Testis (tissue), 2 donors: ENCODE results near the gene CDH2.

ENCODE experiments used
- POLR2A ChIP-seq: fragments of 450-650 bp; IDR thresholded peaks from one replicate; pipeline ENCODE4 v1.6.1; 2017; ENCODE audit warnings: antibody characterized with exemption, mild to moderate bottlenecking, moderate library complexity
- TF ChIP-seq, protein P1 (sequence below), 3 experiments: fragments of 450-650 bp in 2 of 3; fragments of 200-600 bp in 1 of 3; sonication (generic) in 1 of 3; IDR thresholded peaks; one replicate each; pipeline ENCODE4 v1.5.1; 2016 to 2019; ENCODE audit warnings: antibody characterized with exemption in 3 of 3, mild to moderate bottlenecking in 2 of 3, moderate library complexity in 1 of 3

DNA sequence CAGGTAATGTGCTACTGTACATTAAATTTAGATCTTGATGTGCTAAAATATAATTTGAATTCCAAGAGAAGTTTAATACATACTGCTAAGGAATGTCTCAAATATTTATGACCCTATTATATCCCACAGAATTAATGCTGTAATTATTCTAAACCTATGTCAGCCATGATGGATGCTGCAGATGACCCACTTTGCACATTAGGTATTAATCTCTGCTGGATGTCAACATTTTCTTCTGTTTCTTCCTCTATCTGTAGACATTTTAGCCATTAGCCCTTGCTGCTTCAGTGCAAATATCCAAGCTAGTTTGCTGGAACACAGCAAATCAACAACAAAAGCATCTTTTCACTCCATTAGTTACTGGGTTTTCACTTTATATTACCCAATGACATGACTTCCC lies 164.6 kb downstream of the CDH2 start:
- TF ChIP-seq, protein P1, sequence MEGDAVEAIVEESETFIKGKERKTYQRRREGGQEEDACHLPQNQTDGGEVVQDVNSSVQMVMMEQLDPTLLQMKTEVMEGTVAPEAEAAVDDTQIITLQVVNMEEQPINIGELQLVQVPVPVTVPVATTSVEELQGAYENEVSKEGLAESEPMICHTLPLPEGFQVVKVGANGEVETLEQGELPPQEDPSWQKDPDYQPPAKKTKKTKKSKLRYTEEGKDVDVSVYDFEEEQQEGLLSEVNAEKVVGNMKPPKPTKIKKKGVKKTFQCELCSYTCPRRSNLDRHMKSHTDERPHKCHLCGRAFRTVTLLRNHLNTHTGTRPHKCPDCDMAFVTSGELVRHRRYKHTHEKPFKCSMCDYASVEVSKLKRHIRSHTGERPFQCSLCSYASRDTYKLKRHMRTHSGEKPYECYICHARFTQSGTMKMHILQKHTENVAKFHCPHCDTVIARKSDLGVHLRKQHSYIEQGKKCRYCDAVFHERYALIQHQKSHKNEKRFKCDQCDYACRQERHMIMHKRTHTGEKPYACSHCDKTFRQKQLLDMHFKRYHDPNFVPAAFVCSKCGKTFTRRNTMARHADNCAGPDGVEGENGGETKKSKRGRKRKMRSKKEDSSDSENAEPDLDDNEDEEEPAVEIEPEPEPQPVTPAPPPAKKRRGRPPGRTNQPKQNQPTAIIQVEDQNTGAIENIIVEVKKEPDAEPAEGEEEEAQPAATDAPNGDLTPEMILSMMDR (IDR thresholded peaks at IDR 0.05), result no peak
- no peak for TF ChIP-seq POLR2A
